Dedifferentiated amniotic fluid mesenchymal stem cell (primary cell): ENCODE results near the gene ACKR2.
"Not testable (repeated sequence)": the region's sequence is repeated elsewhere in the genome, so short reads cannot be mapped to it uniquely, and the experiment has no call there.

Experiments used
- DNase-seq: peaks from one replicate; pipeline ENCODE4 v3.0.0-alpha.2; 2016; ENCODE audit errors: extremely low spot score

ACKR2 gene

DNA sequence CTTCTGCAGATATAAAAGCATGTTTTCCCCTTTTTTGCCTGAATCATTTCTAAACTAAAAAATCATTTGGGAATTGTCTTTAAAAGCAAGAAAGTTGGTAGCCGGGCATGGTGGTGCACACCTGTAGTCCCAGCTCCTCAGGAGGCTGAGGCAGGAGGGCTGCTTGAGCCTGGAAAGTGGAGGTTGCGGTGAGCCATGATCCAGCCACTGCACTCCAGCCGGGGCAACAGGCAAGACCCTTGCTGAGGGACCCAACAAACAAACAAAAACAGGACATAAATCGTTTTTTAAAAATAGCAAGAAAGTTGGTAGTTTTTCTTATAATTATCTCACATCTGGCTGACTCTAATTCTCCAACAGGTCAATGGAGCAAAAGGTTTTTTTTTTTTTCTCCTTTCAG lies 7.5 kb upstream of the ACKR2 start:
- no peak for DNase-seq

- DNase-seq, result no peak
Measured at GRCh38 chr3:42802876-42803413, 6.3 kb upstream of the ACKR2 start.

DNA sequence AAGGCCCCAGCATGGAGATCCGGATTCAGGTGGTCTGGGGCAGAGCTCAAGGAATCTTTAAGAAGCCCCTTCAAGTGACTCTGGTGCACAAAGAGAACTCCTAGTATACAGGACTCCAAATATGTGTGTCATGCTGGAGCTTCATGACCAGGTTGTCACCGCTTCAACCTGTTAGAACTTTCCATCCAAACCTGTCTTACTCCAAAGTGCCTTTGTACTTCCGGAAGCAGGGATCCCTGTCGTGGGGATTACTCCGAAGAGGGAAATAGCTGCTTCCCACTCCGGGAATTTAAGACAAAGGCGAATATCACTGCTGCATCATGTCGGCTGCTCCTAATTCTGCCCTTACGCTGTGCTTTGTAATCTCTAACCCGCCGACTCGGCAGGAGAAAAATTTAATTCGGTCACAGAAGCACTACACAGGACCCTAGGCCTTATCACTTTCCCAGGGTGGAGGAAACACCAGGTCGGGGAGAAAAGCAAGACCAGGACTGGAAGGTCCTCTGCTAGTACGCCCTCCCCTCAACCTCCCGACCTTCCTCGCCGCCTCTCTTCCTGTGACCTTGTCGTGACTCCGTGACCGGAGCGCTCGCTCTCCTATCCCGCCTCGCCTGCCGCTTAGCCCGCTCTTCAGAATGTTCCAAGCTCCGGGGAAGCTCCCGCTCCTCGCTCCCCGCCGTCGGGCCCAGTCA lies 5.7 kb upstream of the ACKR2 start:
- no peak for DNase-seq

GRCh38 chr3:42804106-42804830 lies 5.0 kb upstream of the ACKR2 start, which contains the start of gene HIGD1A:
HIGD1A (minus strand) TSS chr3:42804490; CDS start chr3:42794253, 10,237 bp downstream.
- DNase-seq, result peak; percentile 95

GRCh38 chr3:42804831-42805132 lies 4.5 kb upstream of the ACKR2 start:
- DNase-seq, result no peak

DNA sequence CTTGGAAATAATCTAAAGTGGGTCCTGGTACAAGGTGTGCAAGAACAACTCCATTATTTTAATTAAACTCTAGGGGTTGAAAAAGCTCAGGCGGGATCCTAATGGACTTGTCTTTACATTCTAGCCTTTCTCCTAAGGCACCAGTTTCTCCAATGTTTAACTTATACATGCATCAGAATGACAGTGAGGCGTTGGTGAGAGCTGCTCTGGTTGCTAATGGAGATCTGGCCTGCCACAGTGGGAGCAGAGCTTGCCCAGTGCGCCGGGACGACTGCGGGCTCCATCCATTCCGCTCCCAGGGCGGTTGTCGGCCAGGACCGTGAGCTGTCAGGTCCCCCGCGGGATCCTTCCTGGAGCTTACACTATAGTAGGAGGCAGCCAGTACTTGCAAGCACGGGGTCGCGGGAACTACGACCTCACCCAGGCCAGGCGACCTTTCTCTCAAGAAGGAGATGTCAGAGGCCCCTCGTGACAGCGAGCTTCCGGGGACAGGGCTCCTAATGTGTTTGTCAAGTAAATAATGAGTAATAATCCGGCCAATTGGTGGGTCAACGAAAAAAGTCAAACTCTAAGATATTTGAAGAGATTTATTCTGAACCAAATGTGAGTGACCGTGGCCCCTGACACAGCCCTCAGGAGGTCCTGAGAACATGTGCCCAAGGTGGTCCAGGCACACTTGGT lies 4.0 kb upstream of the ACKR2 start:
- no peak for DNase-seq

- no peak for DNase-seq
Measured at GRCh38 chr3:42807929-42808328, 1.3 kb upstream of the ACKR2 start.

DNA sequence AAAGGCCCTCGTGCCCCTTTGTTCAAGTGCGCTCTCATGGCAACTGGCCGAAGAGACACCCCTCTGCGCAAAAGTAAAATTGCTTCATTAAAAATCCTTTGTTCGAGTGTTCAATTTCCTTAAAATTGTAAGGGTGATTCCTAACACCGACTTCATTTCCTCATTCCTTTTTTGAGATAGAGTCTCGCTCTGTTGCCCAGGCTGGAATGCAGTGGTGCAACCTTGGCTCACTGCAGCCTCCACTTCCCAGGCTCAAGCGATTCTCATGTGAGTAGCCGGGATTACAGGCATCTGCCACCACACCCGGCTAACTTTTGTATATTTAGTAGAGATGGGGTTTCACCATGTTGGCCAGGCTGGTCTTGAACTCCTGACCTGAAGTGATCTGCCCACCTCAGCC lies 1.5 kb downstream of the ACKR2 start:
- DNase-seq, result not testable (repeated sequence)

GRCh38 chr3:42811118-42811883 lies 2.1 kb downstream of the ACKR2 start:
- DNase-seq, result not testable (repeated sequence)

DNA sequence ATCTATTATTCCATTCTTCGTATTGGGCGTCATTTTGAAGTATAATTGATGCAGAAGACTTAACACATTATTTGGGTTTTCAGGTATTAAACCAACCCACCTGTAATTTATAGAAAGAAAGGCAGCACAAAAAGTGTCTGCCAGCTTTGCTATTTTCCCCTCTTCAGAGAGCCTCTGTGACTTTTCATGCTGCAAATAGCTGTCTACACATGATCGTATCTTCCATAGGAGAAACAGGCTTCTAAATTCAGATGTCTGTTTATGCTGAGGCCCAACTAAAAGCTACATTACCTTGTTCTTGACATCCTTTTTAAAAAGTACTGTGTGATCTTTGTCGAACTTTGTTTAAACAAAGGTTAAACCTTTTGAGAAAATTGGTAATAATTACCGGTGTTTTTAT lies 5.0 kb downstream of the ACKR2 start:
- DNase-seq, result no peak

GRCh38 chr3:42814914-42815507 lies 5.8 kb downstream of the ACKR2 start:
- DNase-seq, result no peak

GRCh38 chr3:42815826-42816225 lies 6.6 kb downstream of the ACKR2 start:
- DNase-seq, result no peak

GRCh38 chr3:42819351-42819965 lies 10.2 kb downstream of the ACKR2 start:
- DNase-seq, result no peak

- DNase-seq, result no peak
Measured at GRCh38 chr3:42820746-42821051, 11.5 kb downstream of the ACKR2 start.

GRCh38 chr3:42822828-42823227 lies 13.6 kb downstream of the ACKR2 start:
- no peak for DNase-seq

DNA sequence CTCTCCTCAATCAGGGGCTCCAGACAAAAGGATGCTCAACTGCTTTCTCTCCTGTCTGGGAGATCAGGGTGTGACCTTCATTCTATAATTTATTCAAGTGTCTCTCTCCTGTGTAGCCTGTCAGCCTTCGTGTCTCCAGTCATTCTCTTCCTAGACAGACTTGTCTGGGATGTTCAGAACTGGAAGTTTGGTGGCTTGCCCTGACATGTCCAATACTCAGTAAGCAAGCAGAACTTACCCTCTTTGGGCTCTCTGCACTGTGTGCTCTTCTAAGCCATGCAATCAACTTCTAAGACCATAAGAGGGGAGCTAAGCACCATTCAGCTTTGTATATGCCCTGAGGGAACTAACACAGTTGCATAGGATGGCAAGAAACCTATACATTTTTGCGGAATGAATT lies 14.1 kb downstream of the ACKR2 start:
- DNase-seq, result no peak

DNA sequence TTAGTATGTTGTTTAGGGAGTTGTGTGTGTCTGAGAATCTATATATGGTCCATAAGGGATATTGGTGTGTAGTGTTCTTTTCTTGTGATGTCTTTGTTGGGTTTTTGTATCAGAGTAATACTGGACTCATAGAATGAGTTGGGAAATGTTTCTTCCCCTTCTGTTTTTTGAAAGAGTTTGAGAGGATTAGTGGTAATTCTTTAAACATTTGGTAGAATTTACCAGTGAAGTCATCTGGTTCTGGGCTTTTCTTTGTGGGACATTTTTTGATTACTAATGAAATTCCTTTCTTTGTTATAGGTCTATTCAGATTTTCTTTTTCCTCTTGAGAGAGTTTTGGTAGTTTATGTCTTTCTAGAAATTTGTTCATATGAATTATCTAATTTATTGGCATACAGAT lies 16.9 kb downstream of the ACKR2 start:
- no peak for DNase-seq

- DNase-seq, result no peak
Measured at GRCh38 chr3:42827023-42827422, 17.8 kb downstream of the ACKR2 start.

DNA sequence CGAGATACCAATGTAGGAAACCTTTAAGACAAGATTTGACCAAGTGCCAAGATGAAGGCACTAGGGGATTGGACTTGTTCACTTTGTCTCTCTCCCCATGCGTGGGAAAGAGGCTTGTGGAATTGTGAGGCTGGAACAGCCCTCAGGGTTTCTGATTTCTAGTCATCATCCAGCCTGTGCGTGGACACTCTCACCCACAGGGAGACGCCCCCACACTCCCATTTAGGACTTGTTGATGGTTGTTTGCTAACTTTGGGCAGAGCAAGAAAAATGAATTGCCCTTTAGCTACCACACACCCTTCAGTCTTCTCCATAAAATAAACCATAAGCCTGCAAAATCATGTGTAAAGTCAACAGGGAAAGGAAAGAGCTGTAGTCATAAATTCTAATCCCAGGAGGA lies 18.4 kb downstream of the ACKR2 start:
- no peak for DNase-seq

DNA sequence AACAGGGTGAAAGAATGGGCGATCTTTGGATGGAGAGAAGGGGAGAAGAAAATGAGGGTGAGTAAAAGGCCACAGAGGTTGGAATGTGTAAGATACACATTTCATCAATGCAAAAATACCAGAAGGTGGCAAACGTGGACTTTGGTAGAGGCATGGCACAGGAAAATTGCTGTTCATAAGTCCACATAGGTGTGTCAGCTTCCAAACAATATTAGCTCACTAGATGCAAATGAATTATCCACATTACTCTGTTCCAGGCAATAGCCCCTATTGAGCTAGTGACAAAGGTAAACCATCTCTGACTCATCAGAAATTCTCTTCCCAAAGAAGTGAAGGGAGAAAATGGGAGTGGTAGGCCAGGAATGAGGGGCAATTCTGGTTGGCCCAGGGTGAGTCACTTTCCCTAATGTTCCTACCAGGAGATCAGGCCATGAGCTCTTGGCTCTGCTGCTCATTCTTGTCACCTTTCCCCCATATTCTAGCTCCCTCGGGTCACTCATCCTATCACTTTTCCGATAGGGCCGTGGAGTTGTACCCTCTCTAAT lies 19.9 kb downstream of the ACKR2 start:
- DNase-seq, result no peak
